Fibroblast of lung (primary cell): ENCODE results near the gene CAMTA1. TPM values are rescaled to one million over a fixed set of nuclear protein-coding genes. Genes with fewer than 3 reads are reported as not detected.
A peak's percentile ranks its signal among the peaks of the same experiment; 100 is the strongest.

Experiments
- DNase-seq, 2 donors: peaks; one replicate each; pipeline versions ENCODE4 v3.0.0 to v3.0.0-alpha.2; 2010; ENCODE audit warnings: low read depth in 2 of 2
- H2AFZ ChIP-seq: 2 replicates; pipeline ENCODE4 v1.5.1; 2012; ENCODE audit warnings: low read length, control low read depth, inconsistent platforms
- H3K27ac ChIP-seq: 2 replicates; pipeline ENCODE4 v1.5.1; 2011; ENCODE audit warnings: low read length, control low read depth; ENCODE audit not compliant: insufficient read depth
- H3K27me3 ChIP-seq: 2 replicates; pipeline ENCODE4 v1.5.1; 2011; ENCODE audit warnings: mild to moderate bottlenecking, low read length; ENCODE audit not compliant: control insufficient read depth, insufficient read depth
- H3K36me3 ChIP-seq: 2 replicates; pipeline ENCODE4 v1.5.1; 2011; ENCODE audit warnings: low read length; ENCODE audit not compliant: control insufficient read depth, insufficient read depth
- H3K4me1 ChIP-seq: 2 replicates; pipeline ENCODE4 v1.5.1; 2011; ENCODE audit warnings: low read length; ENCODE audit not compliant: control insufficient read depth, insufficient read depth; ENCODE audit errors: extremely low read depth
- H3K4me2 ChIP-seq: 2 replicates; pipeline ENCODE4 v1.5.1; 2011; ENCODE audit warnings: low read length, control low read depth; ENCODE audit not compliant: insufficient read depth; ENCODE audit errors: extremely low read depth
- H3K4me3 ChIP-seq, 4 experiments: fragments of 200-600 bp in 1 of 4; sonication (generic) in 1 of 4; replicated peaks in 1 of 4; 2 replicates each; pipeline ENCODE4 v1.5.1; 2011 to 2016; ENCODE audit warnings: low read length in 4 of 4, low read depth in 3 of 4, mild to moderate bottlenecking in 3 of 4, control low read depth in 2 of 4, inconsistent platforms in 1 of 4, mixed read lengths in 1 of 4; ENCODE audit not compliant: insufficient read depth in 1 of 4; ENCODE audit errors: control extremely low read depth in 1 of 4
- H3K79me2 ChIP-seq: 2 replicates; pipeline ENCODE4 v1.5.1; 2012; ENCODE audit warnings: mild to moderate bottlenecking, low read length, inconsistent platforms; ENCODE audit not compliant: control insufficient read depth, insufficient read depth
- H3K9ac ChIP-seq: 2 replicates; pipeline ENCODE4 v1.5.1; 2011; ENCODE audit warnings: mild to moderate bottlenecking, low read length, control low read depth; ENCODE audit not compliant: insufficient read depth
- H3K9me3 ChIP-seq: 2 replicates; pipeline ENCODE4 v1.5.1; 2012; ENCODE audit warnings: low read depth, low read length; ENCODE audit not compliant: control insufficient read depth, insufficient read depth
- H4K20me1 ChIP-seq: 2 replicates; pipeline ENCODE4 v1.5.1; 2011; ENCODE audit warnings: low read length; ENCODE audit not compliant: control insufficient read depth, insufficient read depth; ENCODE audit errors: extremely low read depth
- CTCF ChIP-seq, 2 donors: IDR thresholded peaks in 1 of 2; conservative IDR thresholded peaks in 1 of 2; 1 replicate in 1 of 2; 2 replicates in 1 of 2; pipeline ENCODE4 v1.5.1; 2011 to 2012; ENCODE audit warnings: low read length in 2 of 2, control low read depth in 1 of 2, inconsistent platforms in 1 of 2, low read depth in 1 of 2, mild to moderate bottlenecking in 1 of 2
- EZH2 ChIP-seq: IDR thresholded peaks from 2 replicates; pipeline ENCODE4 v1.5.1; 2012; ENCODE audit warnings: low read length, control low read depth, mild to moderate bottlenecking; ENCODE audit errors: missing control alignments
- polyA plus RNA-seq, 2 donors: library from polyadenylated mRNA; depleted of rRNA in 1 of 2; stranded (reverse) in 1 of 2; unstranded in 1 of 2; fragments of >200 nt; gene quantifications; 2 replicates each; pipeline ENCODE4 v1.2.1, GENCODE V29; 2011 to 2012; ENCODE audit warnings: missing spikeins in 1 of 2
- total RNA-seq: library from RNA; depleted of rRNA; stranded (reverse); fragments of >200 nt; gene quantifications from 2 replicates; pipeline ENCODE4 v1.2.1, GENCODE V29; 2014

Gene CAMTA1
- total and polyA plus RNA-seq, 2 donors (not counting 1 experiment from before 2014, with no cell fraction given) = 47.6 to 86.0 TPM

GRCh38 chr1:6989212-6990159 is 204.2 kb downstream of the CAMTA1 start:
- Histone ChIP-seq H2AFZ (no peak overlapping the region), H3K4me2 (no peak overlapping the region), H3K4me3 (no peak overlapping the region), H3K4me1 (no peaks in the 10 kb centered on the region), H3K9me3 (no peaks in the 10 kb centered on the region), H3K36me3 (no peaks in the 10 kb centered on the region), H3K27ac (no peak overlapping the region), H4K20me1 (no peaks in the 10 kb centered on the region), H3K79me2 (no peaks in the 10 kb centered on the region), H3K27me3 (no peaks in the 10 kb centered on the region), H3K9ac (no peak overlapping the region)
- no peak for DNase-seq
- no peak for TF ChIP-seq EZH2
- no peak for TF ChIP-seq CTCF (conservative IDR thresholded peaks at IDR 0.05 in 1 of 2, IDR thresholded peaks at IDR 0.05 in 1 of 2; ENCODE audit: low read depth in 1 of 2, low read length in 2 of 2)

- Histone ChIP-seq H2AFZ (no peak overlapping the region), H3K9ac (no peak overlapping the region), H3K4me2 (no peak overlapping the region), H3K27me3 (no peaks in the 10 kb centered on the region), H3K4me3 (no peak overlapping the region), H3K36me3 (no peaks in the 10 kb centered on the region), H3K4me1 (no peaks in the 10 kb centered on the region), H3K9me3 (no peaks in the 10 kb centered on the region), H4K20me1 (no peaks in the 10 kb centered on the region), H3K27ac (no peak overlapping the region), H3K79me2 (no peaks in the 10 kb centered on the region)
- DNase-seq = peak; percentile 56 to 92
- no peak for TF ChIP-seq EZH2
- TF ChIP-seq CTCF (conservative IDR thresholded peaks at IDR 0.05 in 1 of 2, IDR thresholded peaks at IDR 0.05 in 1 of 2; ENCODE audit: low read depth in 1 of 2, low read length in 2 of 2) = no peak
Observed at GRCh38 chr1:6991266-6991665, 206.0 kb downstream of the CAMTA1 start.

GRCh38 chr1:6995789-6996188 is 210.5 kb downstream of the CAMTA1 start:
- no peaks in the 10 kb centered on the region for H3K9me3 ChIP-seq
- H3K27ac ChIP-seq = no peak overlapping the region
- no peaks in the 10 kb centered on the region for H3K36me3 ChIP-seq
- no peaks in the 10 kb centered on the region for H4K20me1 ChIP-seq
- no peak overlapping the region for H3K4me2 ChIP-seq
- H3K4me1 ChIP-seq = no peaks in the 10 kb centered on the region
- TF ChIP-seq EZH2 (no peak), CTCF (conservative IDR thresholded peaks at IDR 0.05 in 1 of 2, IDR thresholded peaks at IDR 0.05 in 1 of 2; ENCODE audit: low read depth in 1 of 2, low read length in 2 of 2) (no peak)
- H3K9ac ChIP-seq = no peak overlapping the region
- no peaks in the 10 kb centered on the region for H3K79me2 ChIP-seq
- H3K4me3 ChIP-seq = no peak overlapping the region
- H2AFZ ChIP-seq = no peak overlapping the region
- DNase-seq = no peak
- no peaks in the 10 kb centered on the region for H3K27me3 ChIP-seq
